Activated CD8-positive, alpha-beta memory T cell treated with anti-CD3 and anti-CD28 coated beads for 4 hours (primary cell): ENCODE measurements around the gene ISLR.

Experiments
- DNase-seq, 2 donors: peaks; one replicate each; pipeline ENCODE4 v3.0.0-alpha.2; 2020; ENCODE audit warnings: low read depth in 2 of 2

ISLR gene

GRCh38 chr15:74194572-74195559 lies 21.4 kb downstream of the ISLR start:
- no peak for DNase-seq

- DNase-seq, result no peak
Measured at GRCh38 chr15:74196175-74196574, 22.7 kb downstream of the ISLR start.

- DNase-seq, result no peak
Measured at GRCh38 chr15:74197176-74197965, 23.9 kb downstream of the ISLR start.

GRCh38 chr15:74199297-74199652 lies 25.8 kb downstream of the ISLR start:
- no peak for DNase-seq

- no peak for DNase-seq
Measured at GRCh38 chr15:74200412-74200815, 26.9 kb downstream of the ISLR start.

GRCh38 chr15:74200871-74201419 lies 27.4 kb downstream of the ISLR start:
- no peak for DNase-seq

- no peak for DNase-seq
Measured at GRCh38 chr15:74201710-74202420, 28.4 kb downstream of the ISLR start.

- DNase-seq, result no peak
Measured at GRCh38 chr15:74202452-74203401, 29.2 kb downstream of the ISLR start, which contains the start of gene STRA6. STRA6 (minus strand) TSS chr15:74202787; CDS start chr15:74202267, 520 bp downstream.

- DNase-seq, result no peak
Measured at GRCh38 chr15:74203914-74204431, 30.5 kb downstream of the ISLR start.

- DNase-seq, result no peak
Measured at GRCh38 chr15:74205582-74205947, 32.1 kb downstream of the ISLR start.

GRCh38 chr15:74206801-74207281 lies 33.3 kb downstream of the ISLR start:
- no peak for DNase-seq

GRCh38 chr15:74207652-74208440 lies 34.3 kb downstream of the ISLR start:
- DNase-seq, result no peak

- DNase-seq, result no peak
Measured at GRCh38 chr15:74208496-74208895, 35.0 kb downstream of the ISLR start.

GRCh38 chr15:74208901-74209559 lies 35.5 kb downstream of the ISLR start:
- DNase-seq, result no peak

GRCh38 chr15:74209560-74209958 lies 36.0 kb downstream of the ISLR start:
- no peak for DNase-seq

GRCh38 chr15:74209997-74210671 lies 36.6 kb downstream of the ISLR start:
- DNase-seq, result no peak

- DNase-seq, result no peak
Measured at GRCh38 chr15:74210729-74211128, 37.2 kb downstream of the ISLR start.

- DNase-seq, result no peak
Measured at GRCh38 chr15:74211656-74212055, 38.1 kb downstream of the ISLR start.
